Endothelial cell of umbilical vein (primary cell): Measurements from ENCODE around the gene POLE. TPM values are rescaled to one million over a fixed set of nuclear protein-coding genes. Genes with fewer than 3 reads are reported as not detected.
A peak's percentile ranks its signal among the peaks of the same experiment; 100 is the strongest.

Experiments used
- BruUV-seq: library from RNA; stranded (reverse); fragments of 400-500 nt; replicated peaks from 2 replicates; lab custom pipeline; 2021; lab: Mats Ljungman, UMichigan
- CTCF ChIA-PET: fragments of 300-600, 350-600 bp; sonication (Branson Sonifier 250); formaldehyde crosslinking; loops from one replicate; lab custom pipeline; 2021; ENCODE audit warnings: antibody characterized with exemption, inconsistent platforms; lab: Charles Lee
- POLR2A ChIA-PET: fragments of 300-600, 350-600 bp; sonication (Branson Sonifier 250); formaldehyde crosslinking; loops from one replicate; lab custom pipeline; 2021; ENCODE audit warnings: antibody characterized with exemption, inconsistent platforms; lab: Charles Lee
- DNase-seq: peaks from one replicate; pipeline ENCODE4 v3.0.0-alpha.2; 2011; ENCODE audit warnings: low read depth, low spot score
- FAIRE-seq: peaks from 2 replicates; lab custom pipeline; 2011; peaks lifted over from hg19 to GRCh38; lab: Jason Lieb, UNC
- H2AFZ ChIP-seq: 2 replicates; pipeline ENCODE4 v1.6.0; 2012; ENCODE audit warnings: low read depth, low read length, control low read depth, inconsistent platforms
- H3K27ac ChIP-seq: 2 replicates; pipeline ENCODE4 v1.5.1; 2011; ENCODE audit warnings: low read depth, mild to moderate bottlenecking, control low read depth, low read length, moderate library complexity; ENCODE audit not compliant: insufficient read depth
- H3K27me3 ChIP-seq, 2 experiments: 2 replicates each; pipeline versions ENCODE4 v1.6.0 to v1.6.1; 2011; ENCODE audit warnings: low read length in 2 of 2, mixed read lengths in 1 of 2; ENCODE audit not compliant: control insufficient read depth in 2 of 2, insufficient read depth in 2 of 2
- H3K36me3 ChIP-seq, 2 experiments: 2 replicates in 1 of 2; 3 replicates in 1 of 2; pipeline ENCODE4 v1.5.1; 2011; ENCODE audit warnings: low read length in 2 of 2, mild to moderate bottlenecking in 1 of 2, moderate library complexity in 1 of 2; ENCODE audit not compliant: control insufficient read depth in 2 of 2, insufficient read depth in 2 of 2; ENCODE audit errors: extremely low read depth in 1 of 2
- H3K4me1 ChIP-seq: 3 replicates; pipeline ENCODE4 v1.5.1; 2011; ENCODE audit warnings: mild to moderate bottlenecking, low read length; ENCODE audit not compliant: control insufficient read depth, insufficient read depth; ENCODE audit errors: extremely low read depth
- H3K4me2 ChIP-seq: 2 replicates; pipeline ENCODE4 v1.6.1; 2011; ENCODE audit warnings: low read length, control low read depth, mixed read lengths; ENCODE audit not compliant: insufficient read depth
- H3K4me3 ChIP-seq, 3 experiments: fragments of 200-600 bp in 1 of 3; sonication (generic), shearing (Covaris generic) in 1 of 3; replicated peaks in 1 of 3; 2 replicates each; pipeline ENCODE4 v1.5.1; 2011 to 2016; ENCODE audit warnings: control low read depth in 3 of 3, low read length in 3 of 3, mild to moderate bottlenecking in 2 of 3, inconsistent platforms in 1 of 3, low read depth in 1 of 3, moderate library complexity in 1 of 3; ENCODE audit not compliant: insufficient read depth in 1 of 3
- H3K79me2 ChIP-seq: 2 replicates; pipeline ENCODE4 v1.6.0; 2012; ENCODE audit warnings: low read length, inconsistent platforms; ENCODE audit not compliant: control insufficient read depth, insufficient read depth
- H3K9ac ChIP-seq: replicated peaks from 2 replicates; pipeline ENCODE3; 2011; ENCODE audit warnings: low read length, control low read depth; ENCODE audit not compliant: insufficient read depth; ENCODE audit errors: extremely low read depth
- H3K9me1 ChIP-seq: replicated peaks from 3 replicates; pipeline ENCODE4 v1.6.0; 2011; ENCODE audit warnings: mild to moderate bottlenecking, low read length; ENCODE audit not compliant: control insufficient read depth, insufficient read depth; ENCODE audit errors: extremely low read depth
- H3K9me3 ChIP-seq: replicated peaks from 2 replicates; pipeline ENCODE4 v1.5.1; 2012; ENCODE audit warnings: low read length, inconsistent platforms; ENCODE audit not compliant: control insufficient read depth, insufficient read depth
- H4K20me1 ChIP-seq: replicated peaks from 2 replicates; pipeline ENCODE3; 2011; ENCODE audit warnings: mild to moderate bottlenecking, low read length; ENCODE audit not compliant: control insufficient read depth, insufficient read depth; ENCODE audit errors: extremely low read depth
- CTCF ChIP-seq, 2 donors: IDR thresholded peaks; 1 replicate in 1 of 2; 2 replicates in 1 of 2; pipeline ENCODE4 v1.5.1; 2011; ENCODE audit warnings: low read length in 2 of 2, mild to moderate bottlenecking in 2 of 2, moderate library complexity in 2 of 2, control low read depth in 1 of 2, inconsistent platforms in 1 of 2, low read depth in 1 of 2; ENCODE audit not compliant: insufficient read depth in 1 of 2; ENCODE audit errors: extremely low read depth in 1 of 2
- EZH2 ChIP-seq: IDR thresholded peaks from 2 replicates; pipeline ENCODE4 v1.6.1; 2012; ENCODE audit warnings: borderline replicate concordance, low read depth, mild to moderate bottlenecking, moderate library complexity, low read length, inconsistent platforms; ENCODE audit not compliant: severe bottlenecking
- FOS ChIP-seq: IDR thresholded peaks from 2 replicates; pipeline ENCODE4 v1.6.1; 2011; ENCODE audit warnings: mild to moderate bottlenecking, low read length, moderate library complexity, borderline replicate concordance; ENCODE audit not compliant: insufficient read depth
- GATA2 ChIP-seq: IDR thresholded peaks from 2 replicates; pipeline ENCODE4 v1.7.0; 2011; ENCODE audit warnings: low read depth, mild to moderate bottlenecking, moderate library complexity, mixed read lengths, low read length; ENCODE audit not compliant: insufficient read length, insufficient read depth
- JUN ChIP-seq: IDR thresholded peaks from 2 replicates; pipeline ENCODE4 v1.6.1; 2011; ENCODE audit warnings: borderline replicate concordance, low read depth; ENCODE audit not compliant: insufficient read length, insufficient read depth
- MYC ChIP-seq: IDR thresholded peaks from one replicate; pipeline ENCODE4 v1.6.1; 2011; ENCODE audit warnings: mild to moderate bottlenecking, low read depth, low read length
- POLR2A ChIP-seq: IDR thresholded peaks from 2 replicates; pipeline ENCODE4 v1.6.1; 2012; ENCODE audit warnings: low read depth, mild to moderate bottlenecking, control low read depth, low read length
- POLR2AphosphoS5 ChIP-seq: IDR thresholded peaks from 2 replicates; pipeline ENCODE4 v1.6.1; 2012; ENCODE audit warnings: low read depth, mild to moderate bottlenecking, control low read depth, low read length, moderate library complexity; ENCODE audit not compliant: insufficient read depth
- dilution Hi-C: fragments of 300-500 bp; cut with MboI; formaldehyde crosslinking; loops from one replicate; pipeline ENCODE4 v1.15.0; 2019; ENCODE audit warnings: low sequenced_read_pairs; ENCODE audit not compliant: extremely low pct_ligation_motif_present
- intact Hi-C: fragments of 100-400 bp; cut with micrococcal nuclease; formaldehyde crosslinking; loops from one replicate; pipeline ENCODE4 v1.10.0; 2022
- polyA plus RNA-seq, 4 experiments: library from polyadenylated mRNA; depleted of rRNA in 3 of 4; stranded (reverse) in 3 of 4; unstranded in 1 of 4; fragments of >200 nt; gene quantifications; 2 replicates each; pipeline versions ENCODE4 v1.2.1 to v1.2.3, GENCODE V29; 2011 to 2012; ENCODE audit warnings: missing spikeins in 1 of 4
- total RNA-seq: library from RNA; stranded (reverse); gene quantifications from 2 replicates; pipeline ENCODE4 v1.2.3, GENCODE V29; 2021

The POLE gene
- total and polyA plus RNA-seq, 2 donors (not counting 3 experiments of a cell fraction or from before 2014, with no cell fraction given): 22.9 to 82.7 TPM

GRCh38 chr12:132593938-132594358 lies 93.2 kb downstream of the POLE start:
- dilution Hi-C loops (no loop called here), intact Hi-C loops (no loop called here)
- TF ChIP-seq FOS: no peak
- no peak for TF ChIP-seq POLR2AphosphoS5
- TF ChIP-seq POLR2A: no peak
- no peak for TF ChIP-seq CTCF (IDR thresholded peaks at IDR 0.05; ENCODE audit: extremely low read depth in 1 of 2, insufficient read depth in 1 of 2, low read depth in 1 of 2, low read length in 2 of 2)
- no peak for TF ChIP-seq MYC
- no peak for TF ChIP-seq JUN
- TF ChIP-seq EZH2: no peak
- no peak for TF ChIP-seq GATA2
- no peak overlapping the region for H3K4me2 ChIP-seq
- H3K9me1 ChIP-seq: no peaks in the 10 kb centered on the region
- no peak overlapping the region for H3K4me3 ChIP-seq
- no peaks in the 10 kb centered on the region for H3K79me2 ChIP-seq
- peak overlapping the region; percentile 33 for H2AFZ ChIP-seq
- H3K4me1 ChIP-seq: peaks cover 3% of the 10 kb centered on the region
- H3K9me3 ChIP-seq: no peaks in the 10 kb centered on the region
- peak; percentile 98 for FAIRE-seq
- no peaks in the 10 kb centered on the region for H4K20me1 ChIP-seq
- peak; percentile 97 for DNase-seq
- ChIA-PET POLR2A (no interaction called here), CTCF (interaction anchor here (2.0 kb wide), 1 partner anchor 21 kb away, joined by 11 read pairs; no protein-coding TSS in a partner anchor)
- no peak overlapping the region for H3K9ac ChIP-seq
- no TSS peak for BruUV-seq
- H3K27ac ChIP-seq: no peak overlapping the region
- H3K36me3 ChIP-seq: no peaks in the 10 kb centered on the region
- H3K27me3 ChIP-seq: no peaks in the 10 kb centered on the region
